ENCODE measurements around the gene IL16.

The IL16 gene

GRCh38 chr15:81209635-81210034 is 13.0 kb downstream of the IL16 start:
- no peak for DNase-seq

GRCh38 chr15:81211376-81211775 is 14.7 kb downstream of the IL16 start:
- no peak for DNase-seq

- DNase-seq = no peak
These were observed 17.3 kb downstream of the IL16 start for GRCh38 chr15:81213982-81214381.

- DNase-seq = no peak
These were observed 18.9 kb downstream of the IL16 start for GRCh38 chr15:81215531-81215930.

GRCh38 chr15:81215983-81216382 is 19.3 kb downstream of the IL16 start:
- no peak for DNase-seq

GRCh38 chr15:81216422-81216821 is 19.7 kb downstream of the IL16 start:
- no peak for DNase-seq

- DNase-seq = no peak
These were observed 24.8 kb downstream of the IL16 start for GRCh38 chr15:81221449-81221848.

GRCh38 chr15:81222007-81222406 is 25.3 kb downstream of the IL16 start:
- DNase-seq = no peak

GRCh38 chr15:81223346-81223971 is 26.8 kb downstream of the IL16 start:
- DNase-seq = no peak

GRCh38 chr15:81224232-81224631 is 27.6 kb downstream of the IL16 start:
- no peak for DNase-seq

GRCh38 chr15:81225161-81225671 is 28.5 kb downstream of the IL16 start:
- no peak for DNase-seq

- DNase-seq = no peak
These were observed 31.0 kb downstream of the IL16 start for GRCh38 chr15:81227716-81228115.

GRCh38 chr15:81229586-81229985 is 32.9 kb downstream of the IL16 start:
- no peak for DNase-seq

- no peak for DNase-seq
These were observed 38.8 kb downstream of the IL16 start for GRCh38 chr15:81235276-81236123.

GRCh38 chr15:81239190-81239589 is 42.5 kb downstream of the IL16 start:
- DNase-seq = no peak

GRCh38 chr15:81242778-81243177 is 46.1 kb downstream of the IL16 start:
- no peak for DNase-seq

- no peak for DNase-seq
These were observed 47.6 kb downstream of the IL16 start for GRCh38 chr15:81244306-81244705.

GRCh38 chr15:81253846-81254245 is 57.2 kb downstream of the IL16 start:
- no peak for DNase-seq

- DNase-seq = no peak
These were observed 57.7 kb downstream of the IL16 start for GRCh38 chr15:81254277-81254915.

- no peak for DNase-seq
These were observed 58.2 kb downstream of the IL16 start for GRCh38 chr15:81254916-81255290.

GRCh38 chr15:81255315-81255957 is 58.8 kb downstream of the IL16 start:
- DNase-seq = no peak

GRCh38 chr15:81255958-81256320 is 59.3 kb downstream of the IL16 start:
- no peak for DNase-seq

- no peak for DNase-seq
These were observed 60.2 kb downstream of the IL16 start for GRCh38 chr15:81256916-81257315.

Measured in CD4-positive, alpha-beta T cell treated with Interleukin-1 beta for 1 hour (primary cell).